Calu3 (cell line): ENCODE results near the gene LDLRAD4. TPM values are rescaled to one million over a fixed set of nuclear protein-coding genes. Genes with fewer than 3 reads are reported as not detected.

ENCODE experiments used
- BruUV-seq: library from RNA; stranded (reverse); fragments of 400-500 nt; replicated peaks from 2 replicates; lab custom pipeline; 2021; lab: Mats Ljungman, UMichigan
- CTCF ChIA-PET: fragments of 300-600 bp; sonication (Branson Sonifier 250); formaldehyde crosslinking; loops from one replicate; lab custom pipeline; 2022; ENCODE audit warnings: antibody characterized with exemption; lab: Charles Lee
- DNase-seq: peaks from one replicate; pipeline ENCODE4 v3.0.0; 2022
- H3K27ac Mint-ChIP-seq: one replicate; pipeline ENCODE4 v1.8.0; 2022; ENCODE audit warnings: mixed read lengths; ENCODE audit not compliant: unreplicated experiment
- H3K27me3 Mint-ChIP-seq: one replicate; pipeline ENCODE4 v1.8.0; 2022; ENCODE audit warnings: mixed read lengths; ENCODE audit not compliant: unreplicated experiment
- H3K36me3 Mint-ChIP-seq: one replicate; pipeline ENCODE4 v1.8.0; 2022; ENCODE audit warnings: mild to moderate bottlenecking, moderate library complexity, mixed read lengths; ENCODE audit not compliant: insufficient read depth, unreplicated experiment
- H3K4me1 Mint-ChIP-seq: one replicate; pipeline ENCODE4 v1.8.0; 2022; ENCODE audit warnings: mild to moderate bottlenecking, low read depth, mixed read lengths; ENCODE audit not compliant: unreplicated experiment
- H3K4me3 Mint-ChIP-seq: one replicate; pipeline ENCODE4 v1.8.0; 2022; ENCODE audit warnings: mild to moderate bottlenecking, low read depth, moderate library complexity, mixed read lengths; ENCODE audit not compliant: unreplicated experiment
- H3K9me3 Mint-ChIP-seq: one replicate; pipeline ENCODE4 v1.8.0; 2022; ENCODE audit warnings: low read depth, mixed read lengths; ENCODE audit not compliant: unreplicated experiment
- CTCF ChIP-seq: fragments of 200-600 bp; IDR thresholded peaks from one replicate; pipeline ENCODE4 v1.8.0; 2022; ENCODE audit warnings: antibody characterized with exemption; ENCODE audit not compliant: unreplicated experiment
- intact Hi-C: fragments of 100-400 bp; cut with micrococcal nuclease; formaldehyde crosslinking; loops from one replicate; pipeline ENCODE4 v1.10.0; 2022; ENCODE audit not compliant: unreplicated experiment
- total RNA-seq: library from RNA; stranded (reverse); gene quantifications from 2 replicates; pipeline ENCODE4 v1.2.3, GENCODE V29; 2022

Gene LDLRAD4
- total RNA-seq, 1 experiment from 2014 or later = 0.50 TPM

GRCh38 chr18:13645093-13645492, 426.5 kb downstream of the LDLRAD4 start:
- H3K4me1 Mint-ChIP-seq = no peaks in the 10 kb centered on the region
- CTCF ChIA-PET = no interaction called here
- H3K36me3 Mint-ChIP-seq = peaks cover 6% of the 10 kb centered on the region
- TF ChIP-seq CTCF = no peak
- peaks cover 4% of the 10 kb centered on the region for H3K9me3 Mint-ChIP-seq
- no peaks in the 10 kb centered on the region for H3K27me3 Mint-ChIP-seq
- no TSS peak for BruUV-seq
- H3K27ac Mint-ChIP-seq = no peak overlapping the region
- no peak for DNase-seq
- intact Hi-C loops = no loop called here
- no peak overlapping the region for H3K4me3 Mint-ChIP-seq

- Mint-ChIP-seq H3K4me3 (no peak overlapping the region), H3K27ac (no peak overlapping the region), H3K9me3 (no peaks in the 10 kb centered on the region), H3K36me3 (peaks cover 6% of the 10 kb centered on the region), H3K4me1 (no peaks in the 10 kb centered on the region), H3K27me3 (no peaks in the 10 kb centered on the region)
- no peak for DNase-seq
- CTCF ChIA-PET = no interaction called here
- no peak for TF ChIP-seq CTCF
- intact Hi-C loops = no loop called here
- no TSS peak for BruUV-seq
Measured at GRCh38 chr18:13646633-13647032, 428.1 kb downstream of the LDLRAD4 start.

GRCh38 chr18:13647761-13648160, 429.2 kb downstream of the LDLRAD4 start:
- peaks cover 6% of the 10 kb centered on the region for H3K36me3 Mint-ChIP-seq

GRCh38 chr18:13649397-13650390, 431.1 kb downstream of the LDLRAD4 start:
- peaks cover 6% of the 10 kb centered on the region for H3K36me3 Mint-ChIP-seq
- CTCF ChIA-PET = no interaction called here
- H3K4me1 Mint-ChIP-seq = no peaks in the 10 kb centered on the region
- no peaks in the 10 kb centered on the region for H3K9me3 Mint-ChIP-seq
- no peaks in the 10 kb centered on the region for H3K27me3 Mint-ChIP-seq
- DNase-seq = no peak
- H3K4me3 Mint-ChIP-seq = no peak overlapping the region
- TF ChIP-seq CTCF = no peak
- no TSS peak for BruUV-seq
- intact Hi-C loops = no loop called here
- H3K27ac Mint-ChIP-seq = no peak overlapping the region

More at GRCh38 chr18:13647761-13648160, 429.2 kb downstream of the LDLRAD4 start:
- BruUV-seq = no TSS peak
- Mint-ChIP-seq H3K27ac (no peak overlapping the region), H3K27me3 (no peaks in the 10 kb centered on the region), H3K9me3 (no peaks in the 10 kb centered on the region), H3K4me3 (no peak overlapping the region), H3K4me1 (no peaks in the 10 kb centered on the region)
- DNase-seq = no peak
- TF ChIP-seq CTCF = no peak
- CTCF ChIA-PET = no interaction called here
- intact Hi-C loops = no loop called here
